ENCODE data around the gene UPF3A.
A peak's percentile ranks its signal among the peaks of the same experiment; 100 is the strongest.

Gene UPF3A

DNA sequence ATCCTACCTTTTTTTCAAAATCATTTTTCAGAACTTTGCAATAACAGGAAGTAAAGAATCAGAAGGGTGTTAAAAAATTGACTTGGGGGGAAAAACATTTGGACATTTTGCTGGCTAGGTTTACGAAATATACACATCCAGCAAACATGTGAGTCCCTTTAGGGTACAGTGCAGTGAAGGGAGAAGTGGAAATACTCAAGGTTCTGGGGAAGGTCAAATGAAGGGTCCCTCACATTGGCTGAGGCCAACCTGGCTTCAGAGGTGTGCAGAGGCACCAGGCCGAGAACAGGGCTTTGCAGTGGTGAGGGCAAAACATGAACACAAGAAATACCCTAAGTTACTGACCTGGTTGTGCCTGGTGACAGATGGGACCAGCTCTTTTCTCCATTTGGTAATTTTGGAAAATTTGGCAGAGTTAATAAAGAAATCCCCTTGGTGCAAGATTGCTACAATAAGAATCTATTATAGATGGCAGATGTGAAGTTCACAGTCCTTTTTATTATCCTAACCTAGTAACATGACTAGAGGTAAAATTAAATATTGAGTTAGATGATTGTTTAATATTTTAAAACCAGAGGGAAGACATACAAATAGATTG is 1.5 kb upstream of the UPF3A start:
- H3K4me3 ChIP-seq (ENCODE audit: low read depth, low read length): no peak overlapping the region
- TF ChIP-seq, protein P1, sequence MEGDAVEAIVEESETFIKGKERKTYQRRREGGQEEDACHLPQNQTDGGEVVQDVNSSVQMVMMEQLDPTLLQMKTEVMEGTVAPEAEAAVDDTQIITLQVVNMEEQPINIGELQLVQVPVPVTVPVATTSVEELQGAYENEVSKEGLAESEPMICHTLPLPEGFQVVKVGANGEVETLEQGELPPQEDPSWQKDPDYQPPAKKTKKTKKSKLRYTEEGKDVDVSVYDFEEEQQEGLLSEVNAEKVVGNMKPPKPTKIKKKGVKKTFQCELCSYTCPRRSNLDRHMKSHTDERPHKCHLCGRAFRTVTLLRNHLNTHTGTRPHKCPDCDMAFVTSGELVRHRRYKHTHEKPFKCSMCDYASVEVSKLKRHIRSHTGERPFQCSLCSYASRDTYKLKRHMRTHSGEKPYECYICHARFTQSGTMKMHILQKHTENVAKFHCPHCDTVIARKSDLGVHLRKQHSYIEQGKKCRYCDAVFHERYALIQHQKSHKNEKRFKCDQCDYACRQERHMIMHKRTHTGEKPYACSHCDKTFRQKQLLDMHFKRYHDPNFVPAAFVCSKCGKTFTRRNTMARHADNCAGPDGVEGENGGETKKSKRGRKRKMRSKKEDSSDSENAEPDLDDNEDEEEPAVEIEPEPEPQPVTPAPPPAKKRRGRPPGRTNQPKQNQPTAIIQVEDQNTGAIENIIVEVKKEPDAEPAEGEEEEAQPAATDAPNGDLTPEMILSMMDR (IDR thresholded peaks at IDR 0.05; ENCODE audit: insufficient read depth, low read length, missing control alignments): no peak
- no peak for DNase-seq (ENCODE audit: low read depth, low spot score)
- ChIA-PET CTCF (interaction anchor here (0.6 to 1.3 kb wide), 4 partner anchors 10 to 63 kb away, joined by 3 to 4 read pairs (median 3); no protein-coding TSS in a partner anchor), POLR2A (no interaction called here)

DNA sequence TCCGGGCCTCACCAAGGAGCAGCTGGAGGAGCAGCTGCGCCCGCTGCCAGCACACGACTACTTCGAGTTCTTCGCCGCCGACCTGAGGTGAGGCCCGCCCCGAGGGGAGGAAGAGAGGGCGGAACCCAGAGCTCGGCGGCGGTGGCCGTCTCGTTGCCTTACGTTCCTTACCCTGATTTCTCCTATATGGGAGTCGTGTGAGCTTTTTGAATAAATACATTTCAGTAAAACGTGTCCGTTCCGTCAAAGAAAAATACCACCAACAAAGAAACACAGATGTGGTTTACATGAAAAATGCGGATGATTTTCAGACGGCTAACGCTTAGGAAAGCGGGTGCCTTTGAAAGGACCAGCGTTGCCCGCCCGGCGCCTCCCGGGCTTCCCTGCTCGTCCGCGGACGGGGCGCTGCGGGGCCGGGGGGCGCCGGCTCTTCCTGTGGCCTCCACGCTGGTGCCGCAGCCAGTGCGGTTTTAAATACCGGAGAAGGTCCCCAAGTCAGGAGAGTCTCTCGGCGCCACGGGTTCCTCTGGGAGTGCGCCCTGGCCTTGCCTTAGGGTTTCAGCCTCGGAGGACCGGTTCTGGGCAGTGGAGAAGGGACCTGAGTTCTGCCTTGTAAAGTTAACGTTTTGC is 755 bp downstream of the UPF3A start:
- CTCF ChIA-PET: interaction anchor here (1.0 kb wide), 1 partner anchor 58 kb away, joined by 4 read pairs; no protein-coding TSS in a partner anchor
- POLR2A ChIA-PET: interaction anchor here (1.1 to 1.6 kb wide), 4 partner anchors 12 to 34 kb away, joined by 3 to 14 read pairs (median 4); no protein-coding TSS in a partner anchor

GRCh38 chr13:114283576-114283975 is 2.2 kb downstream of the UPF3A start:
- ChIA-PET CTCF (no interaction called here), POLR2A (no interaction called here)
- TF ChIP-seq, protein P1 (IDR thresholded peaks at IDR 0.05; ENCODE audit: insufficient read depth, low read length, missing control alignments): no peak
- H3K4me3 ChIP-seq (ENCODE audit: low read depth, low read length): no peak overlapping the region
- no peak for DNase-seq (ENCODE audit: low read depth, low spot score)

More for the DNA sequence above, 755 bp downstream of the UPF3A start:
- no peak for DNase-seq (ENCODE audit: low read depth, low spot score)
- TF ChIP-seq, protein P1 (IDR thresholded peaks at IDR 0.05; ENCODE audit: insufficient read depth, low read length, missing control alignments): no peak
- peak overlapping the region; percentile 75 for H3K4me3 ChIP-seq (ENCODE audit: low read depth, low read length)

DNA sequence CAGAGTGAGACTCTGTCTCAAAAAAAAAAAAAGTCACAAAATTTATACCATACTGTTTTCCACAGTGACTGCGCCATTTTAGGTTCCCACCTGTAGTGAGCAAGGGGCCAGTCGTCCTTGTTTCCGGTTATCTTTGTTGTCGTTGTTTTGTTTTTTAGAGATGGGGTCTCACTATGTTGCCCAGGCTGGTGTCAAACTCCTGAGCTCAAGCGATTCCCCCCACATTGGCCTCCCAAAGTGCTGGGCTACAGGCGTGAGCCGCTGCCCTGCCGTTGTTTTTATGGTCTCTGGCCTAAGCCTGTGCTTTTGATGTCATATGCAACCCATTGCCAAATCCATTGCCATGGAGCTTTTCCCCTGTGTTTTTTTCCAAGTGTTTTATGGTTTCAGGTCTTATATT is 3.3 kb downstream of the UPF3A start:
- TF ChIP-seq, protein P1 (IDR thresholded peaks at IDR 0.05; ENCODE audit: insufficient read depth, low read length, missing control alignments): no peak
- CTCF ChIA-PET: no interaction called here
- POLR2A ChIA-PET: no interaction called here
- H3K4me3 ChIP-seq (ENCODE audit: low read depth, low read length): no peak overlapping the region
- no peak for DNase-seq (ENCODE audit: low read depth, low spot score)

DNA sequence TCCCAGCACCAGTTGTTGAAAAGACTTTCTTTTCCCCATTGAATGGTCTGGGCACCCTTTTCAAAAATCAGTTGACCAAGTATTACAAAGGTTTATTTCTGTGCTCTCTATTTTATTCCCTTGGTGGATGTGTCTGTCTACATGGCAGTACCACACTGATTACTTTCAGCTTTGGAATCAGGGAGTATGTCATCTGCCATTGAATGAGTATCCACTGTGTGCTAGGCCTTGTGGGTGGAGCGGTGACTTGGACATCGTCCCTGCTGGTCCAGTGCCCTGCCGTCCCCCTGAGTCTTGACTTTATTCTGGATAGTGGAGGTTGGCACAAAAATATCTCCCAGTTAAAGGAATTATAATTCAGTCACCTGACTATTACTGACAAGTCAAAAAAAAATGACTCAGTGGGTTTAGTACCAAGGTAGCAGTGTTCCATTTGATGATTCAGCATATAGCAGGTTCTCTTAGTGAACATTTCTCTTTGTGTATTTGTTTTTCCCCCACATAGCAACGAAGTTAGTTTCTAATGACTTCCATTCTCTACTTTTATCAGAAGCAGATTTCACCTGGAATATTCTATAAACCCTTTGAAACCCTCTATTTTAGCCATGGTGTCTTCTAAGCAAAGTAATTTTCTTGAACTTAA is 3.9 kb downstream of the UPF3A start:
- TF ChIP-seq, protein P1 (IDR thresholded peaks at IDR 0.05; ENCODE audit: insufficient read depth, low read length, missing control alignments): no peak
- H3K4me3 ChIP-seq (ENCODE audit: low read depth, low read length): no peak overlapping the region
- POLR2A ChIA-PET: no interaction called here
- no peak for DNase-seq (ENCODE audit: low read depth, low spot score)
- CTCF ChIA-PET: no interaction called here

DNA sequence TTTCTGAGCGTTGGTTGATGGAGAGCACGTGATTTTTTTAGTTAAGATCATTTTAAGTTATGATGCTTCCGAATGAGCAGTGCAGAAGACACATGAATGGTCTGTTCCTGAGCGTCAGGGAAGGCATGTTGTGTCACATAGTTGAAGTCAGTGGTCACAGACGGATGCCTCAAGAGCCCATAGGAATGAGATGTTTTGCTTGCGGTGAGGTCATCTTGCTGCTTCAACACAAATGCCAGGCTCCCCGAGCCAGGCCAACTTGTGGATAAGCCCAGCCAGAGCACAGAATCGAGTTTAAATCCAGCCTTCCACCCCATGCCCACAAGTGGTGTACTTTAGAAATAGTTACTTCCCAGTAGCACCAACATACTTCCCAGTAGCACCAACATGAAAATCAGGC is 5.4 kb downstream of the UPF3A start:
- no peak overlapping the region for H3K4me3 ChIP-seq (ENCODE audit: low read depth, low read length)
- ChIA-PET POLR2A (no interaction called here), CTCF (interaction anchor here (0.7 kb wide), 1 partner anchor 54 kb away, joined by 3 read pairs; no protein-coding TSS in a partner anchor)
- TF ChIP-seq, protein P1 (IDR thresholded peaks at IDR 0.05; ENCODE audit: insufficient read depth, low read length, missing control alignments): no peak
- peak; percentile 68 for DNase-seq (ENCODE audit: low read depth, low spot score)
